OCI-LY3 (cell line): ENCODE measurements around the gene CDK19.

Source experiments
- H2AFZ ChIP-seq: fragments of 200-600, 300-600 bp; shearing (Covaris generic); 2 replicates; pipeline ENCODE4 v1.6.0; 2014; ENCODE audit warnings: antibody characterized with exemption, low read depth, low read length
- H3K27ac ChIP-seq: fragments of 200-600, 300-600 bp; sonication (generic); 2 replicates; pipeline ENCODE4 v1.5.1; 2014; ENCODE audit warnings: mild to moderate bottlenecking, low read length, moderate library complexity, mixed read lengths
- H3K27me3 ChIP-seq: fragments of 200-600, 300-600 bp; sonication (generic); 2 replicates; pipeline ENCODE4 v1.6.1; 2014; ENCODE audit warnings: low read depth, low read length, mixed read lengths
- H3K36me3 ChIP-seq: fragments of 200-600, 300-600 bp; sonication (generic); replicated peaks from 2 replicates; pipeline ENCODE3; 2014; ENCODE audit warnings: low read depth, low read length, mixed read lengths
- H3K4me1 ChIP-seq: fragments of 300-600, 200-600 bp; sonication (generic); 2 replicates; pipeline ENCODE4 v1.6.1; 2014; ENCODE audit warnings: low read length, mixed read lengths
- H3K4me2 ChIP-seq: fragments of 200-600, 300-600 bp; sonication (generic); 2 replicates; pipeline ENCODE4 v1.6.1; 2014; ENCODE audit warnings: low read length, mixed read lengths
- H3K4me3 ChIP-seq: fragments of 300-600, 200-600 bp; sonication (generic); 2 replicates; pipeline ENCODE4 v1.5.1; 2014; ENCODE audit warnings: antibody characterized with exemption, mild to moderate bottlenecking, low read length, moderate library complexity
- H3K79me2 ChIP-seq: fragments of 300-600, 200-600 bp; shearing (Covaris generic); 2 replicates; pipeline ENCODE4 v1.6.1; 2014; ENCODE audit warnings: mild to moderate bottlenecking, low read length, mixed read lengths
- H3K9ac ChIP-seq: fragments of 300-600, 200-600 bp; shearing (Covaris generic); 2 replicates; pipeline ENCODE4 v1.6.0; 2014; ENCODE audit warnings: mild to moderate bottlenecking, low read length, moderate library complexity
- H3K9me3 ChIP-seq: fragments of 200-600, 300-600 bp; shearing (Covaris generic); 2 replicates; pipeline ENCODE4 v1.6.1; 2014; ENCODE audit warnings: low read length, mixed read lengths; ENCODE audit not compliant: insufficient read depth
- H4K20me1 ChIP-seq: fragments of 200-600, 300-600 bp; sonication (generic); 2 replicates; pipeline ENCODE4 v1.6.1; 2016; ENCODE audit warnings: low read length, mixed read lengths; ENCODE audit not compliant: insufficient read depth
- EZH2phosphoT487 ChIP-seq: fragments of 200-600 bp; shearing (Covaris generic); IDR thresholded peaks from 2 replicates; pipeline ENCODE4 v1.6.1; 2018; ENCODE audit warnings: antibody characterized with exemption, mixed run types, low read depth
- TF ChIP-seq, protein P1 (sequence below): fragments of 200-600, 300-600 bp; sonication (generic); IDR thresholded peaks from 2 replicates; pipeline ENCODE4 v1.5.1; 2014; ENCODE audit warnings: antibody characterized with exemption, low read length, low read depth

The CDK19 gene

DNA sequence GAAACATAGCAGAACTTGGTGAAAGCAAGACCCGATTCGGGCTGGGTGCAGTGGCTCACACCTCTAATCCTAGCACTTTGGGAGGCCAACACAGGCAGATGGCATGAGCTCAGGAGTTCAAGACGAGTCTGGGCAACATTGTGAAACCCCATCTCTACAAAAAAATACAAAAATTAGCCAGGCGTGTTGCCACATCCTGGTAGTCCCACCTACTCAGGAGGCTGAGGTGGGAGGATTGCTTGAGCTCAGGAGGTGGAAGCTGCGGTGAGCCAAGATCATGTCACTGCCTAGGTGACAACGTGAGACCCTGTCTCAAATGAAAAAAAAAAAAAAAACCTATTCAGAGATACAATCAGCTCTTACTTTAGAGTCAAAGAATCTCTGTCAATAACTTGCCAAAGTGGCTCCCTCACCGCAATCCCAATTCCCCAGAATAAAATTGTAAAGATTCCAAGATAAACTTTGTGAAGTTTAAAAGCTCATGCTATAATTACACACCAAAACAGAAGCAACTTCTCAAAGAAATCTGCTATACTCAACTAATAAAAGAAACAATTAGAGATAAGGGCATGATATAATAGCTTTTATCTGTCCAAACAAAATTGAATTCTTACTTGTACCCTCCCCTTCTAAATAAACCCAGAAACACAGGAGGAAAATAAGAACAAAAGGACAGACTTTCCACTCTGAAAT lies 33.6 kb downstream of the CDK19 start:
- H3K36me3 ChIP-seq: no peaks in the 10 kb centered on the region
- H3K4me2 ChIP-seq: no peak overlapping the region
- no peak for TF ChIP-seq EZH2phosphoT487
- TF ChIP-seq, protein P1, sequence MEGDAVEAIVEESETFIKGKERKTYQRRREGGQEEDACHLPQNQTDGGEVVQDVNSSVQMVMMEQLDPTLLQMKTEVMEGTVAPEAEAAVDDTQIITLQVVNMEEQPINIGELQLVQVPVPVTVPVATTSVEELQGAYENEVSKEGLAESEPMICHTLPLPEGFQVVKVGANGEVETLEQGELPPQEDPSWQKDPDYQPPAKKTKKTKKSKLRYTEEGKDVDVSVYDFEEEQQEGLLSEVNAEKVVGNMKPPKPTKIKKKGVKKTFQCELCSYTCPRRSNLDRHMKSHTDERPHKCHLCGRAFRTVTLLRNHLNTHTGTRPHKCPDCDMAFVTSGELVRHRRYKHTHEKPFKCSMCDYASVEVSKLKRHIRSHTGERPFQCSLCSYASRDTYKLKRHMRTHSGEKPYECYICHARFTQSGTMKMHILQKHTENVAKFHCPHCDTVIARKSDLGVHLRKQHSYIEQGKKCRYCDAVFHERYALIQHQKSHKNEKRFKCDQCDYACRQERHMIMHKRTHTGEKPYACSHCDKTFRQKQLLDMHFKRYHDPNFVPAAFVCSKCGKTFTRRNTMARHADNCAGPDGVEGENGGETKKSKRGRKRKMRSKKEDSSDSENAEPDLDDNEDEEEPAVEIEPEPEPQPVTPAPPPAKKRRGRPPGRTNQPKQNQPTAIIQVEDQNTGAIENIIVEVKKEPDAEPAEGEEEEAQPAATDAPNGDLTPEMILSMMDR: no peak
- H4K20me1 ChIP-seq: no peaks in the 10 kb centered on the region
- H3K9me3 ChIP-seq: no peaks in the 10 kb centered on the region
- no peak overlapping the region for H3K27ac ChIP-seq
- no peak overlapping the region for H3K9ac ChIP-seq
- no peaks in the 10 kb centered on the region for H3K79me2 ChIP-seq
- no peak overlapping the region for H3K4me3 ChIP-seq
- H2AFZ ChIP-seq: no peak overlapping the region
- peaks cover 18% of the 10 kb centered on the region for H3K4me1 ChIP-seq
- no peaks in the 10 kb centered on the region for H3K27me3 ChIP-seq

- Histone ChIP-seq H3K36me3 (no peaks in the 10 kb centered on the region), H3K27me3 (no peaks in the 10 kb centered on the region), H2AFZ (no peak overlapping the region), H3K9ac (no peak overlapping the region), H3K27ac (no peak overlapping the region), H3K4me1 (peaks cover 4% of the 10 kb centered on the region), H3K4me3 (no peak overlapping the region), H4K20me1 (no peaks in the 10 kb centered on the region), H3K4me2 (no peak overlapping the region), H3K79me2 (no peaks in the 10 kb centered on the region), H3K9me3 (no peaks in the 10 kb centered on the region)
- TF ChIP-seq, protein P1: no peak
- TF ChIP-seq EZH2phosphoT487: no peak
Observed at GRCh38 chr6:110778333-110778732, 36.9 kb downstream of the CDK19 start.

- no peak overlapping the region for H3K27ac ChIP-seq
- H3K4me2 ChIP-seq: no peak overlapping the region
- H3K36me3 ChIP-seq: no peaks in the 10 kb centered on the region
- TF ChIP-seq EZH2phosphoT487: no peak
- TF ChIP-seq, protein P1: no peak
- 0 out of 2 replicates have a peak, but pooled peaks cover 3% of the 10 kb centered on the region for H3K4me1 ChIP-seq
- H3K27me3 ChIP-seq: no peaks in the 10 kb centered on the region
- H3K79me2 ChIP-seq: no peaks in the 10 kb centered on the region
- no peak overlapping the region for H3K9ac ChIP-seq
- no peak overlapping the region for H2AFZ ChIP-seq
- no peaks in the 10 kb centered on the region for H4K20me1 ChIP-seq
- no peak overlapping the region for H3K4me3 ChIP-seq
- H3K9me3 ChIP-seq: no peaks in the 10 kb centered on the region
Observed at GRCh38 chr6:110777636-110778035, 37.6 kb downstream of the CDK19 start.

- Histone ChIP-seq H3K9ac (no peak overlapping the region), H3K4me3 (no peak overlapping the region), H3K36me3 (no peaks in the 10 kb centered on the region), H4K20me1 (no peaks in the 10 kb centered on the region), H3K27ac (no peak overlapping the region), H3K4me2 (no peak overlapping the region), H3K79me2 (no peaks in the 10 kb centered on the region), H2AFZ (no peak overlapping the region), H3K27me3 (no peaks in the 10 kb centered on the region), H3K4me1 (0 out of 2 replicates have a peak, but pooled peaks cover 1% of the 10 kb centered on the region), H3K9me3 (no peaks in the 10 kb centered on the region)
- TF ChIP-seq EZH2phosphoT487: no peak
- TF ChIP-seq, protein P1: no peak
Observed at GRCh38 chr6:110776413-110776812, 38.9 kb downstream of the CDK19 start.
